GM12891 (cell line): ENCODE data around the gene FUCA1.
A peak's percentile ranks its signal among the peaks of the same experiment; 100 is the strongest.

Source experiments
- POLR2A ChIP-seq: IDR thresholded peaks from 2 replicates; pipeline ENCODE4 v1.6.1; 2011; ENCODE audit warnings: low read depth, low read length, control low read depth
- SPI1 ChIP-seq: IDR thresholded peaks from 2 replicates; pipeline ENCODE4 v1.6.1; 2011; ENCODE audit warnings: low read depth, low read length, control low read depth
- TAF1 ChIP-seq: IDR thresholded peaks from 2 replicates; pipeline ENCODE4 v1.6.1; 2011; ENCODE audit warnings: low read depth, low read length, control low read depth

GRCh38 chr1:23867895-23868556 is at the start of gene FUCA1:
- no peak; the same call in 1 of the 2 replicates for TF ChIP-seq POLR2A
- TF ChIP-seq TAF1: peak; percentile 68
- TF ChIP-seq SPI1: peak; percentile 34; the same call in 1 of the 2 replicates
